HL-60 (cell line): ENCODE results near the gene NMRAL1.
A peak's percentile ranks its signal among the peaks of the same experiment; 100 is the strongest.

Source experiments
- DNase-seq, 2 experiments: peaks; one replicate each; pipeline ENCODE4 v3.0.0-alpha.2; 2010 to 2020; ENCODE audit warnings: low read depth in 1 of 2, low spot score in 1 of 2
- H3K27ac ChIP-seq: fragments of 250-450 bp; sonication (Bioruptor Pico); replicated peaks from 2 replicates; pipeline ENCODE4 v1.5.1; 2020; ENCODE audit warnings: mild to moderate bottlenecking, moderate library complexity
- H3K27me3 ChIP-seq: fragments of 250-450 bp; sonication (Bioruptor Pico); 2 replicates; pipeline ENCODE4 v1.5.1; 2021; ENCODE audit warnings: mild to moderate bottlenecking, moderate library complexity; ENCODE audit not compliant: insufficient read depth, poor library complexity, severe bottlenecking
- H3K4me3 ChIP-seq: replicated peaks from 2 replicates; pipeline ENCODE4 v1.5.1; 2011; ENCODE audit warnings: mild to moderate bottlenecking, control low read depth, low read length; ENCODE audit not compliant: insufficient read depth
- CTCF ChIP-seq: IDR thresholded peaks from one replicate; pipeline ENCODE4 v1.5.1; 2011; ENCODE audit warnings: low read length, control low read depth, inconsistent platforms; ENCODE audit not compliant: insufficient read depth
- GABPA ChIP-seq: IDR thresholded peaks from 2 replicates; pipeline ENCODE4 v1.6.1; 2012; ENCODE audit warnings: low read depth
- POLR2AphosphoS5 ChIP-seq: IDR thresholded peaks from 2 replicates; pipeline ENCODE4 v1.6.1; 2012; ENCODE audit warnings: low read depth
- SPI1 ChIP-seq: IDR thresholded peaks from 2 replicates; pipeline ENCODE4 v1.6.1; 2012; ENCODE audit warnings: low read depth, mild to moderate bottlenecking, borderline replicate concordance
- long read RNA-seq: library from polyadenylated mRNA; unstranded; transcript quantifications from one replicate; pipeline ENCODE4 v2.0.0, GENCODE V29; 2020
- TF ChIP-seq, protein P1 (sequence below): IDR thresholded peaks from 2 replicates; pipeline ENCODE4 v1.6.1; 2012; ENCODE audit warnings: low read depth; ENCODE audit not compliant: insufficient replicate concordance

The NMRAL1 gene
- long read RNA-seq, transcript NMRAL1-202 (6 exons, 1,233 nt), result major isoform, 55 of 183 reads
- long read RNA-seq, transcript NMRAL1-201 (6 exons, 1,376 nt), result minor isoform, 26 of 183 reads
- long read RNA-seq, transcript NMRAL1-212 (6 exons, 1,240 nt), result minor isoform, 43 of 183 reads
- long read RNA-seq, partial matches to known transcripts, result 3 of 183 reads
- long read RNA-seq, other reads (novel, unspliced or antisense), result 56 of 183 reads

DNA sequence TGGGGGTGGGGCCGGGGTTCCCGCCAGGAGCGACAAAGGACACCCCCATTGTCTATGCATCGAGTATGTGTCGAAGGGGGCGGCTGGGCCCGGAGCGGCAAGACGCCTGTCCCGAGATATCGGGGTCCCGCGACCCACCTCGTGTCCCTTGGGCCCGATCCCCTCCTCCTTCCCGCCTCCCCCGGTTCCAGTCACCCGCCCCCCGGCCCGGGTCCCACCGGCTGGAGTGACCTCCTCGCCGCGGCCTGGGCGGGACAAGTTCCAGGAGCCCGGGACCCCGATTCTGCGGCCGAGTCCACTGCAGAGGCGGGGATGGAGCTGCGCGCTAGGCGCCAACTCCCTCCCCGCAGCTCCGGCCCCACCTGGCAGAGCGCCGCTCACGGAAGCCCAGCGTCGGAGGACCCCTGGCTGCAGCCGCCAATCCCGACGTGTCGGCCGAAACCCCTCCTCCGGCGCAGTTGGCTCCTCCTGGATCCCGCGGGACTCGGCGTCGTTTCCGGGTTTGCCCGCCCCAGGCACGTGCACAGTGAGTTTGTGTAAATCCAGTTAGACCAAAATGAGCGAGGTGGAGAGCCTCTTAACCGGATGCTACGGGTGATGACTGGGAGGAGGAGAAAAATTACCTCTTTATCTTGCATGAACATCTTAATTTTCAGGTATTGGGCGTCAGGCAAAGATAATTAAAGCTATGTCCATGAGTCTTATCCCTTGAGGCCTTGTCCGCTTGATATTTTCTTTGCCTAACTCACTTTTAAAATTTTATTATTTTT is at the start of gene NMRAL1:
Gene NMRAL1, minus strand, starts transcription at position 434 of the 770 bp plus-strand sequence. CDS start 493 bp downstream, outside the sequence.
- Histone ChIP-seq H3K27me3 (no peaks in the 10 kb centered on the region), H3K27ac (peak within 1 kb of the TSS; percentile 81), H3K4me3 (peak within 1 kb of the TSS; percentile 78)
- TF ChIP-seq GABPA (no peak; the same call in 1 of the 2 replicates), POLR2AphosphoS5 (peak; percentile 61)
- DNase-seq, result peak; percentile 77 to 97

DNA sequence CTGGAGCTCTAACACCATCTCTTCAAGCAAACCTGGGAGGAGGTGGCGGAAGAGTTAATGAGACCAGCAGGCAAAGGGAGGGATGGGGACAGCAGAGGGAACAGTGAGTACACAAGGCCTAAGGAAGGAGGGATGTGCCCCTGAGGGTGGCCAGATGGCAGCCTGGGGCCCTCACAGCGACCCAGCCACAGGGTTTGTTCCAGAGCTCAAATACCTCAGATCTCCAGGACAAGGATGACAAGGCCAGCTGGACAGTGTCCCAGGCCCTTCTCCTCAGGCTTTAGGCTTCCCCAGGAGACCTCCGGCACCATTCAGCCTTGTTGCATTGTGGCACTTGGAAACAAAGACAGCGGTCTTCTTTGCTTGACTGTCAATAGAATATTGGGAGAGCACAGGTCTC is 49.3 kb upstream of the NMRAL1 start:
- TF ChIP-seq, protein P1, sequence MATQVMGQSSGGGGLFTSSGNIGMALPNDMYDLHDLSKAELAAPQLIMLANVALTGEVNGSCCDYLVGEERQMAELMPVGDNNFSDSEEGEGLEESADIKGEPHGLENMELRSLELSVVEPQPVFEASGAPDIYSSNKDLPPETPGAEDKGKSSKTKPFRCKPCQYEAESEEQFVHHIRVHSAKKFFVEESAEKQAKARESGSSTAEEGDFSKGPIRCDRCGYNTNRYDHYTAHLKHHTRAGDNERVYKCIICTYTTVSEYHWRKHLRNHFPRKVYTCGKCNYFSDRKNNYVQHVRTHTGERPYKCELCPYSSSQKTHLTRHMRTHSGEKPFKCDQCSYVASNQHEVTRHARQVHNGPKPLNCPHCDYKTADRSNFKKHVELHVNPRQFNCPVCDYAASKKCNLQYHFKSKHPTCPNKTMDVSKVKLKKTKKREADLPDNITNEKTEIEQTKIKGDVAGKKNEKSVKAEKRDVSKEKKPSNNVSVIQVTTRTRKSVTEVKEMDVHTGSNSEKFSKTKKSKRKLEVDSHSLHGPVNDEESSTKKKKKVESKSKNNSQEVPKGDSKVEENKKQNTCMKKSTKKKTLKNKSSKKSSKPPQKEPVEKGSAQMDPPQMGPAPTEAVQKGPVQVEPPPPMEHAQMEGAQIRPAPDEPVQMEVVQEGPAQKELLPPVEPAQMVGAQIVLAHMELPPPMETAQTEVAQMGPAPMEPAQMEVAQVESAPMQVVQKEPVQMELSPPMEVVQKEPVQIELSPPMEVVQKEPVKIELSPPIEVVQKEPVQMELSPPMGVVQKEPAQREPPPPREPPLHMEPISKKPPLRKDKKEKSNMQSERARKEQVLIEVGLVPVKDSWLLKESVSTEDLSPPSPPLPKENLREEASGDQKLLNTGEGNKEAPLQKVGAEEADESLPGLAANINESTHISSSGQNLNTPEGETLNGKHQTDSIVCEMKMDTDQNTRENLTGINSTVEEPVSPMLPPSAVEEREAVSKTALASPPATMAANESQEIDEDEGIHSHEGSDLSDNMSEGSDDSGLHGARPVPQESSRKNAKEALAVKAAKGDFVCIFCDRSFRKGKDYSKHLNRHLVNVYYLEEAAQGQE, result no peak
- TF ChIP-seq SPI1 (no peak), CTCF (no peak), GABPA (no peak), POLR2AphosphoS5 (no peak)
- Histone ChIP-seq H3K27me3 (no peaks in the 10 kb centered on the region), H3K27ac (peak overlapping the region; percentile 28), H3K4me3 (no peak overlapping the region)
- no peak for DNase-seq

GRCh38 chr16:4522051-4522581 is 47.7 kb upstream of the NMRAL1 start:
- Histone ChIP-seq H3K27me3 (no peaks in the 10 kb centered on the region), H3K4me3 (no peak overlapping the region), H3K27ac (no peak overlapping the region)
- no peak for DNase-seq
- TF ChIP-seq GABPA (no peak), CTCF (no peak), POLR2AphosphoS5 (no peak)
- TF ChIP-seq, protein P1, result no peak

DNA sequence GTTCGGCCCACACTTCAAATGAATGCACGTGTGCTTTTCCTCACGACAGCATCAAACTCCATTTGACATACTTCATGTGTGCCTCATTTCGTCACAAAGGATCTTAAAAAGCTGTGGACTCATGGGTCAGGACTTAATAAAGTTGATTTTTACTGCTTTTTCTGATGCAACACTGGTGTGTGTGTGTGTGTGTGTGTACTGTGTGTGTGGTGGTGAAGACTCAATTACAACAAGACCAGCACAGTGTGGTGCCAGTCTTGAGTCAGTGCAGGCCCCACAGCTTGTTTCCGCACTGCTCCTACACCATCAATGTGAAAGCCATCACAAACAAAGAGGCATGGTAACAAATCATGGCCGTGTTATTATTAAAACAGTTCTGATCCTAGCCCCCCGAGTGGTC is 46.5 kb upstream of the NMRAL1 start:
- Histone ChIP-seq H3K27me3 (no peaks in the 10 kb centered on the region), H3K4me3 (no peak overlapping the region), H3K27ac (no peak overlapping the region)
- no peak for DNase-seq
- TF ChIP-seq CTCF (no peak), SPI1 (no peak), POLR2AphosphoS5 (no peak), GABPA (no peak)
- TF ChIP-seq, protein P1, result no peak
